Stimulated activated CD8-positive, alpha-beta memory T cell treated with anti-CD3 and anti-CD28 coated beads, Interleukin-2, amount 100 ng/mL, for 48 hours (primary cell): Measurements from ENCODE around the gene PLEK.
"Not testable (repeated sequence)": the region's sequence is repeated elsewhere in the genome, so short reads cannot be mapped to it uniquely, and the experiment has no call there.

Experiments used
- DNase-seq, 2 donors: peaks; one replicate each; pipeline ENCODE4 v3.0.0-alpha.2; 2020; ENCODE audit warnings: low read depth in 2 of 2

PLEK gene

GRCh38 chr2:68352651-68353391 is 12.3 kb upstream of the PLEK start:
- DNase-seq: no peak

DNA sequence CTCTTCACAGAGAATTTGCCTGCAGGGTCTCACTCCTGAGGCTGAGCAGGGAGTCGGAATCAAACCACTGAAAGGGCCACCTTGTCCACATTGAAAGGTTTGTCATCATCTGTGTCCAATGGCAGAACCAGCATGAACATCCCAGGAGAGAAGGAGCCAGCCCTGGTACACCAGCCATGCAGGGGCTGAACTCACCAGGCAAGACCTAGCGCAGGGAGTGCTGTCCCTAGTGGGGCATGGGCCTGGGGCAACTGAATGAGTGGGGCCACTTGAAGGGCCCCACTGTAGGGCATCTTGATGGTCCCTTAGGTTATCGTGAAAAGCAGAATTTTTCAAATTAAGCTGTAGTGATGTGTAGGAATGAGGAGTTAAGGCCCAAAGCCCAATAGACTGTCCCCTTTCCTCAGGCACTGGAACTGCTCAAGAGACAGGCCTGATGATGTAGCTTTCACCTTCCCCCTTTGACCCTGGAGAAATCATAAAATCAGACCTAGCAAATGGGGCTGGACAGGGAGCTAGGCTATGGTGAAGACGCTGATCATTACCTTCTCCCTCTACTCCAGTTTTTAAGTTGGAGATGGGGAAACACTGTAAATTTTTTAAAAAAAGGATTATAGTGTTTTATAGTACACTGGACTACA is 8.4 kb upstream of the PLEK start:
- no peak for DNase-seq

DNA sequence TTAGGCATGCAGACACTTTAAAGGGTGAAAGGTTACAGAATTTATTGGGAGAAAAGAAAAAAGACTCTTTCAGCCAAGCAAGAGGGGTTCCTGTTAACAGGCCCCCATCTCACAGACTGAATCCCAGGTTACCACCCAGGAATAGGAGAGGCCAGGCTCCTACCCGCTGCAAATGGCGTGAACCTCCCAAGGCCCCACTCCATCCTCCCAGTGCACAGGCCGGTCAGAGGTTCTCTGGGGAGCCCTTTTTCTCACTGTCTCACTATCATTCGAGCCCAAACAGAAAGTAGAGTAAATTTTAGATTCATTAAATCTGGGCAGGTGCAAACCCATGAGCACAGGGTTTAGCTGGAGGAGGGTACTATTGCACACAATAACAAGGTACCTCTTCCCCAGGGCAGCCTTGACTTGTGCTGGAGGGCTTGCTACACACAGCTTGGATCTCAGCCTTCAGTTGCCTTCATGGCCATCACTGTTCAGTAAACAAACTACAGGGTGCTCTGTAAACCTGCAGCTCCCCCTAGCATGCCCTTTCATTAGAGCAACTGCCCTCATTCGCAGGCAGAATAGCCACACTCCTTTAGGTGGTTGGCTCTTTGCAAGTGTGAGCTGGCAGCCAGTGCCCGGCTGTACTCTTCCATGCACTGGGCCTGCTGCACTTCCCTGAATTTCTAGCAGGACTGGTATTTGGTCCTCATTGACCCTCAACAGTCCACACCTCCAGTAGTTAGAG is 7.3 kb upstream of the PLEK start:
- DNase-seq: no peak

- DNase-seq: no peak
Observed at GRCh38 chr2:68359889-68360288, 5.2 kb upstream of the PLEK start.

- DNase-seq: peak; percentile 73 to 74
Observed at GRCh38 chr2:68362069-68362468, 3.0 kb upstream of the PLEK start.

- DNase-seq: no peak
Observed at GRCh38 chr2:68362749-68363148, 2.3 kb upstream of the PLEK start.

GRCh38 chr2:68363721-68364120 is 1.4 kb upstream of the PLEK start:
- DNase-seq: no peak

- no peak for DNase-seq
Observed at GRCh38 chr2:68366083-68366560, 1.0 kb downstream of the PLEK start.

- DNase-seq: no peak
Observed at GRCh38 chr2:68367953-68368653, 3.0 kb downstream of the PLEK start.

DNA sequence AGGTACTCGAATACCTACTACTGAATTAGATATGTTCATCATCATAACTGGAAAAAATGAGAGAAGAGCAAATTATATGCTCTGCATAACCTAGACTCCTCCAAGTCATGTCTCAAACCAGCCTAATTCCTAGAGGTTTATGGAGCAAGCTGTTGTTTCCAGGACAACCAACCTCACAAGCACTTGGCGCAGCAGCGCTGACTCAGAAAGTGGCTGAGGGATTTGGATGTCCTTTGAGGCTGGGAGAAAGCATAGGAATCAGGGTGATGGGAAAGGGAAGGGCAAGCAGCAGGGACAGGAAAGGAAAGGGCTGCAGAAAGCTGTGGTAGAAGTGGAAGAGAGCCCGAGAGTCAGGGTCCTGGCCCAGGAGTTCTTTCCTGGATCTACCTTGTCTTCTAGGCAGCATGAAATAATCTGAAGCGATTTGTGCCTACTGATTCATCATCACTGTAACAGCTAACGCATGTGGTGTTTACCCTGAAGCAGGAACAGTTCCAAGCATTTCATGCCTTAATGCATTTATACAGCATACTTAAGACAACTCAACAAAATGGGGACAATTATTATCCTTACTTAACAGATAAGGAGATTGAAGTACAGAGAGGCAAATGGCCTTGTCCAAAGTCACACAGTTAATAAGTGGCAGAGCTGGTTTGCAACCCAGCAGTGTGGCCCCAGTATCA is 3.7 kb downstream of the PLEK start:
- DNase-seq: no peak

GRCh38 chr2:68369337-68369734 is 4.3 kb downstream of the PLEK start:
- no peak for DNase-seq

- DNase-seq: no peak
Observed at GRCh38 chr2:68371138-68371537, 6.1 kb downstream of the PLEK start.

- no peak for DNase-seq
Observed at GRCh38 chr2:68371581-68371980, 6.5 kb downstream of the PLEK start.

DNA sequence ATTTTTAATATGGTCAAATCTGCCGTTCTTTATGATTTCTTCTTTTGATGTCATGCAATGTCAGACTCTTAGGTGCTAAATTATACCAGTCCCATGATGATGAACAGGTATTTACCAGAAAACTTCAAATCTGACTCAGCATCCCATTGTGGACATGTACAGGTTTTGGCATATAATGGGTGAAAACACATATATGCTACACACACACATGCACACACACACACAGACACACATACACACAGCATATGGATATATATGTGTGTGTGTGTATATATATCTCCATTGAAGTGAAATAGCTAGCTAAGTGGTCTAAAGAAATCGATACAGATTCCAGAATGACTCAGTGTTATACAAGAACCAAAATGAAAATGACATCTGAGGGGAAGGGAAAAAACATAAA is 7.4 kb downstream of the PLEK start:
- DNase-seq: no peak

DNA sequence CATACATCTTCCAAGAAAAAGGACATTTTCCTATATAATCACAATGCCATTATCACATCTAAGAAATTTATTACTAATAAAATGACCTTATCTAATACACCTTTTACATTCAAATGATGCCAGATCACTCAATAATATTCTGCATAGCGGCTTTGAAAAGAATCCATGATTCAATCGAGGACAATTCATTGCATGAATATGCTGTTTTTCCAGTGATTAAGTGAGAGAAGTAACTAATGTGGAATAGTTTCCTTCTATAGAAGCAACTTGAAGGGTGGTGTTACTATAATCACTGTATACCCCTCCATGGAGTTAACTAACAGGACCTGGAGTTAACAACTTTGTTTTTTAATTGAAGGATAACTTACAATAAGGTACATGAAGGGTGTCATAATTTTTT is 9.1 kb downstream of the PLEK start:
- DNase-seq: no peak

GRCh38 chr2:68375582-68375981 is 10.5 kb downstream of the PLEK start:
- no peak for DNase-seq

DNA sequence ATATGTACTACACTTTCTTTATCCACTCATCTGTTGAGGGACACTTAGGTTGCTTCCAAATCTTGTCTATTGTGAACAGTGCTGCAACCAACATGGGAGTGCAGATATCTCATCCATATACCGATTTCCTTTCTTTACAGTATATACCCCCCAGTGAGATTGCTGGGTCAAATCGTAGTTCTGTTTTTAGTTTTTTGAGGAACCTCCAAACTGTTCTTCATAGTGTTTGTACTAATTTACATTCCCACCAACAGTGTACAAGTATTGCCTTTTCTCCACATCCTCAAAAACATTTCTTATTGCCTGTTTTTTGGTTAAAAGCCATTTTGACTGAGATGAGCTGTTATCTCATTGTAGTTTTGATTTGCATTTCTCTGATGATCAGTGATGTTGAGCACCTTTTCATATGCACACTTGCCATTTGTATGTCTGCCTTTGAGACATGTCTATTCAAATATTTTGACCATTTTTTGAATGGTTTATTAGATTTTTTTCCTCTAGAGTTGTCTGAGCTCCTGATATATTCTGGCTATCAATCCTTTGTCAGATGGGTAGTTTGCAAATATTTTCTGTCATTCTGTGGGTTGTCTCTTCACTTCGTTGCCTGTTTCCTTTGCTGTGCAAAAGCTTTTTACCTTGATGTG is 12.2 kb downstream of the PLEK start:
- no peak for DNase-seq

GRCh38 chr2:68378779-68379178 is 13.7 kb downstream of the PLEK start:
- DNase-seq: not testable (repeated sequence)

GRCh38 chr2:68379184-68379708 is 14.2 kb downstream of the PLEK start:
- DNase-seq: no peak

GRCh38 chr2:68383778-68384177 is 18.7 kb downstream of the PLEK start:
- no peak for DNase-seq
